ENCODE data around the gene AOPEP.
"Not testable (repeated sequence)": the region's sequence is repeated elsewhere in the genome, so short reads cannot be mapped to it uniquely, and the experiment has no call there.

Gene AOPEP

DNA sequence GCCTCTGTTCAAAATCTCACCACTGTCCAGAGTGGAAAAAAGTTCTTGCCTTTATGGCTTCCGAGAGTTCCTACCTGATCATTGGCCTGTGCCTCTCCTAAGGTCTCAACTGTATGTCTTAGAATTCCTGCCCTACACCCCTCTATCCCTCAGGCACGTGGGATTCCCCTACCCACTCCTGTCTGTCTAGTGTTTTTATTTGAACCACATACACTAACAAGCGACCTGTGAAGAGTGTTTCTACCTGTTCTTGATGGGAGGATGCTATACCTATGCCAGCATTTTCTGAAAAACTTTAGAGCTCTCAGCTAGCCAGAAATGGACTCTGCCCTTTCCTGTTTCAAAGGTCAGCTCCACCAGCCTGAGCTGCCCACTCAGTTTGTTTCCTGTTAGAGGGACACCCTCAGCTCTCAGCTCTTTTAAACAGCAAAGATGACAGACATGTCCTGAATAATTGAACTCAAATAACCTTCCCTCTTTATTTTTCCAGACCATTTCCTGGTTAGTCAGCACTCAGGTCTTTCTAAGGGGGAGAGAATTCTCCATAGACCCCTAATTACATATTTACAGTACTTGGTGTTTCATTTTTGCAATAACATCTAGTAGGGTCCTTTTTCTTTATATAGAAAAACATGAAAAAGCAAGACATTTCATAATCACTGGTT lies 214.8 kb downstream of the AOPEP start:
- DNase-seq = no peak

DNA sequence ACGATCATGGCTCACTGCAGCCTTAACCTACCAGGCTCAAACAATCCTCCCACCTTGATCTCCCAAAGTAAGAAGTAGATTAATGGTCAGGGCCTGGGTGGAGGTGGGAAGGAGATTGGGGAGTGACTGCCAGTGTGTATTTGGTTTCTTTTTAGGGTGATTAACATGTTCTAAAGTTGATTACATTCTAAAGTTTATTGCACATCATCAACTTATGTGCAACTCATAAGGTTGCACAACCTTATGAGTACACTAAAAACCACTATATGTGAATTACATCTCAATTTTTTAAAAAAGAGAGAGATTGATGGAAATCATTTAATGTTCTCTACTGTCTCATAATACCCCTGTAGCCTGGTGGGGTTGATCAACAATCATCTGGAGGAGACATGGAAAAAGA lies 218.1 kb downstream of the AOPEP start:
- no peak for DNase-seq

- DNase-seq = no peak
Observed at GRCh38 chr9:94945197-94946144, 219.0 kb downstream of the AOPEP start.

GRCh38 chr9:94946256-94946655 lies 219.8 kb downstream of the AOPEP start:
- no peak for DNase-seq

DNA sequence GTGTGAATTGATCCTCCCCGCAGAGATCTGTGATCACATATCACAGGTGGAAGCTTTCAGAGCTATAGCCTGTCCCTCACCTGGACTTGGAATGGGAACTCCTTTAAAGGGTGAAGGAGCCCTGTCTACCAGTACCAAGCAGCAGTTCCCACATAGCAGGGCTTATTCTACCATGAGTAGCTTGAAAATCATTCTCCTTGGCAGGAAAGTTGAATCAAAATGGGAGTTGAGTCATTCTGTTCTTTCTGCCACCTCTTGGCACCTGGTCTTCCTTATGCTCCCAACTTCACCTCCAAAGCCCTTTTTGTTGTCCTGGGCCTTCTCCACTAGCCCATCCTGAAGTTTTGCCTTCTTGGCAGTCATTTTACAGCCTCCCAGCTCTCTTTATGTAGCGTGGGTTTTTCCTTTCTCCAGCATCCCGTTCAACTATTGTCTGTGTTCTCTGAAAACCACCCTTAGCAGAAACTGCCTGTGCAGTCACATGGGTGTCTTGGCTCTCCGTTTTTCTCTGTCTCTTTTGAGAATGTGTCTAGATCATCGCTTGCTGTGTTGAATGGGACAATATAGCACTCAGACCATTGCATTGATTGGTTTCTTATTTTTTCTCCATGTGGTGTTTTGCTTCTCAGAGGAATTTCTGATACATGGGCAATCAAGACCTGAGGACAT lies 222.2 kb downstream of the AOPEP start:
- no peak for DNase-seq

DNA sequence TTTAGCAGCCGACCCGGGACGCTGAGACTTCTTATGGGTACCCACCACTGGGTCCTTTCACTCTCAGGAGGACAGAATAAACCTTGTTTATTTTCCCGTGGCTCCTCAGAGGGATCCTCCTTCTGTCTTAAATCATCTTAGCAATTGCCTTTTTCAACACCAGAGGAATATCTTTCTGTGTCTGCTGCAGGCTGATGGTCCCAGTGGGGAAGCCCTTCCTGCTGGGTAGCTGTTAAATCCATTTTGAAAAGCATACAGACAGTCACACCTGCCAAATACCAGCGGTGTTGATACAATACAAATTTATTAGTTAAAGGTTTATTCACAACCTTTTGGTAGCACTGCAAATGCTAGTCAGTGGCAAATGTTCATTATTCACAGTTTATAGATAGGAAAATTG lies 222.9 kb downstream of the AOPEP start:
- DNase-seq = no peak

DNA sequence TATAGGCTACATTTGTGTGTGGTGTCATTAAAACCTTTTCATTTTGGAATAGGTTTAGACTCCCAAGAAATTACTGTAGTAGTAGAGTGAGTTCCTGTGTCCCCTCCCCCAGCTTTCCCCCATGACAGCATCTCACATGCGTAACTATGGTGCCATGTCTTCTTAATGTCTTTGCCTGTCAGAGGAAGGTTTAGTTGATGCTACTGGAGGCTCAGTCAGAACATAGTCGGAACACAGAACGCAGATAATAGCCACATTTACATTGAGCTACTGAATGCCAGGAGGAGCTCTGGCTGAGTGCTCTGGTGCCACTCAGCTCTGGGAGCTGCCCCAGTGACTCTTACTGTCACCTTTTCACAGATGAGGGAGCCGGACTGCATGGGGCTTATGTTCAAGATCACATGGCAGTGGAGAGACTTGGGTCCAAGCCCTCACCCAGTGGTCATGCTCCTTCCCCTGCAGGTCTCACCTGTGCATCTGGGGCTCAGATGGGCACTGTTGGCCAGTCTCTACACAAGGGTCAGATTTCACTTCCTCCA lies 223.6 kb downstream of the AOPEP start:
- DNase-seq = no peak

DNA sequence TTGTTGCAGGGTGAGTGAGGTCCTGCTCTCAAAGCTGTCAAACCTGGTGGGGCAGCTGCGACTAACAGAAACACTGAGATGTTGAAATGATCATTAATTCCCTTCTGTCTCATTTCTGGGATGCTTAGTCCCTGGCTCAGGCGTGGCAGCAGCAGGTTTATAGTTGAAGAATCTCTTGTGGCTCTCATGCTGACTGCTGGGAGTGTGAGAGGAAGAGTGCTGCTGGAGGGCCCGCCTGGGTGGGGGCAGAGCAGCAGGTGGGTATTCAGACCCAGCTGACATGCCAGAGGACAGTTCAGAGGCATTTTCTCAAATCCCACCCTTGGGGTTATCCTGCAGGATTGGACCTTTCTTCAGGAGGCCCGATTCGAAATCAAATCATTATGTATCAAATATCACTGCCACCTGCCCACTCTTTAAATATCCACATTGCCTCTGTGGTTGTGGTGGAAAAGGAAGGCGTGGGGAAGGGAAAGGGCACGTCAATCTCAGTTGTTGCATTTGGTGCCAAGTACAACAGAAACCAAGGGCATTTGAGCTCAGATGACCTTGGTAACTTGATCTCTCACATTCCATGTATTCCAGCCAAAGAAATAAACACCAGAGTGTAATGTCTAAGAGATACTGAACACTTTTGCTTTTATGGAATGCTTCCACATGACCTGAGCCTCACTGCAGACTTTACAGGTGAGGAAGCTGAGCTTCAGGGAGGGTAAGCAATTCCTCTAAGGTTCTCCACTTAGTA lies 224.3 kb downstream of the AOPEP start:
- DNase-seq = no peak

DNA sequence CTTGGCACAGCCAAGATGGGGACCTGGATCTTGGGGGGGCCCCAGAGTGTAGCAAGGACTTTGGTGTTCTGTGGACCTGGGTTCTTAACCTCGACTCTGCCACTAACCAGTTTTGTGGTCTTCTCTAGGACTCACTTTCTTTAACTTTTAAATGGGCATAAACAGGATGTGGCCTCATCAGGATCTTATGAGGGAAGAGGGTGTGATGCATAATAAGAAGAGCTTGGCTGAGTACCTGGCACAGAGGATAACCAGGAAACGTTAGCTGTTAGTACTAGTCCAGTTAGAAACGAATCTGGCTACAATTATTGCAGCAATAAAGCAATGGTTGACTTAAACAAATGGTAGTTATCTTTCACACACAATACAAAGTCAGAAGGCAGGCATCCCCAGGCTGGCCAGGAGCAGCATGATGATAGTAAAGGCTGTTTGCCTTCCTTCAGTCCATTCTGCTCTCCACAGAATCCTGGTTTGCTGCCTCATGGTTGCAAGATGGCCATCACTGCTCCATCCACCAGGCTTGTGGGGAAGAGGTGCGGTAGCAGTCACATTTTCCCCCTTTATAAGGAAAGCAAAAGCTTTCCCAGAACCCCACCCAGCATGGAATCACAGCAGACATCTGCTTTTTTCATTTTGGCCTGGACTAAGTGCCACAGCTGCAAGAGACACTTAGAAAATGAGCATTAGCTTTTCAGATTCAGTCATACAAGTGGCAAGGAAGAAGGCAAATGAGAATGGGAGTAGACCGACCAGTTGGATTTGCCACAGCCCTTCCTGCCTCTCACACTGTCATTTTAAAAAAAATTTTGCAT lies 225.0 kb downstream of the AOPEP start:
- DNase-seq = no peak

- no peak for DNase-seq
Observed at GRCh38 chr9:94952565-94953373, 226.3 kb downstream of the AOPEP start.

- no peak for DNase-seq
Observed at GRCh38 chr9:94956731-94957130, 230.2 kb downstream of the AOPEP start.

DNA sequence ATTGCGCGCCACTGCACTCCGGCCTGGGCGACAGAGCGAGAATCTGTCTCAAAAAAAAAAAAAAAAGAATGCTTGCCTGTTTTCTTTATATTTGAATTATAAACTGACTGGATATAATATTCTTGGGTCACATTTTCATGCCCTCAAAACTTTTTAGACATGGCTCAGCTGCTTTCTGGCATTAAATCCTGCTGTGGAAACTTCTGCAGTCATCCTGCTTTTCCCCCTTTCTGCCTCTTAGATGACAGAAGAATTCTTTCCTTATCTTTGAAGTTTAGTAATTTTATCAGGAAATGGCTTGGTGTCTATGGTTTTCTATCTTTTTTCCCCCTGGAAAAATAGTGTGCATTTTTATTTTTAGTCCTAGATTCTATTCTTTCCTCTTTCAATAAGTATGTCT lies 234.5 kb downstream of the AOPEP start:
- DNase-seq = no peak

- no peak for DNase-seq
Observed at GRCh38 chr9:94961870-94962269, 235.4 kb downstream of the AOPEP start.

- DNase-seq = not testable (repeated sequence)
Observed at GRCh38 chr9:94965631-94966030, 239.1 kb downstream of the AOPEP start.

DNA sequence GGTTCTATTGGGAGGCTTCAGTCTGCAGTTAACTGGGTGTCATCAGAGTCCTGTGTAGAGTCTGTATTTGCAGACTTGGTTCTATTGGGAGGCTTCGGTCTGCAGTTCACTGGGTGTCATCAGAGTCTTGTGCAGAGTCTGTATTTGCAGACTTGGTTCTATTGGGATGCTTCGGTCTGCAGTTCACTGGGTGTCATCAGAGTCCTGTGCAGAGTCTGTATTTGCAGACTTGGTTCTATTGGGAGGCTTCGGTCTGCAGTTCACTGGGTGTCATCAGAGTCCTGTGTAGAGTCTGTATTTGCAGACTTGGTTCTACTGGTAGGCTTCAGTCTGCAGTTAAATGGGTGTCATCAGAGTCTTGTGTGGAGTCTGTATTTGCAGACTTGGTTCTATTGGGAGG lies 239.5 kb downstream of the AOPEP start:
- not testable (repeated sequence) for DNase-seq

DNA sequence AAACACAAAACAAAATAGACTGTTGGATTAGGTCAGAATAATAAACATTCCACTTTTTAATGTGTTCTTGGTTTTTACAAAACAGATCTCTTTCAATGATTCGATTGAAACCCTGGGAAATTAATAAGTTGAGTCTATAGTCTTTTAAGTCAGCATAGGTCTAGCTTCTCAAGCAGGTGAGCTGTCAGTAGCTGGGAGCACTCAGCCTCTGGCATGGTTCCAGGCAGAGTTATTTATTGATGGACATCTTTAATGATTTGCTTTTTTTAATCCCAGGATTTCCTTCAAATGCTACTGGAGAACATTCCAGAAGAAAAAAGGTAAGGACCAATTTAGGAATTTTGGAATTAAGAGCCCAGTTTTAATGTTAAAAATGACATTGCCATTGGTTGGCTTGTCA lies 241.0 kb downstream of the AOPEP start:
- no peak for DNase-seq

- DNase-seq = no peak
Observed at GRCh38 chr9:94971378-94972131, 245.1 kb downstream of the AOPEP start.

DNA sequence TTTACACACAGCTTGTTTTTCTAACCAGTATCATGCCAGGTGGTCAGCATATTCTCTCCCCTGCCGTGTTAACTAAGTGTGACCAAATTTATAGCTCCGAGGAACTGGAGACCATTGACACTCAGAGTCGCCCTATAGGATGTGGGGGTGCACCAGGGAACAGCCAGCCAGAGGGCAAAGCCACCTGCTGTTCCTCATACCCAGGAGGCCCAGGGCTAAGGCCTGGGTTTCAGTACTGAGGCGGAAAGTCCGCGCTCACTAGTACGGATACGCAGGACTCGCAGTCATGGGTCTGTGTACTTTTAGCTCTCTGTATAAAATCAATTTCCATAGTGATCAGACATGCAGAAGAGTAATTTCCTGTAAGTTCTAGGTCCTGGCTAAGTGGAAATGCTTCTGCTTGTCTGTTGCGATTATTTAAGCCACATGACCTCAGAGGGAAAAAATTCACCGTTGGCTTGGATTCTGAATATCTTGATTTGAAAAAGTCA lies 247.0 kb downstream of the AOPEP start:
- DNase-seq = no peak

GRCh38 chr9:94974154-94974879 lies 247.8 kb downstream of the AOPEP start:
- no peak for DNase-seq
